ENCODE measurements around the gene HNRNPH1. TPM values are rescaled to one million over a fixed set of nuclear protein-coding genes. Genes with fewer than 3 reads are reported as not detected.

HNRNPH1 gene
- total and polyA plus RNA-seq, 12 donors = 114 to 227 (median 168) TPM

GRCh38 chr5:179577286-179577960 is 46.0 kb downstream of the HNRNPH1 start:
- H3K36me3 ChIP-seq = peaks cover 0 to 96% (median 22%) of the 10 kb centered on the region in 9 donors
- TF ChIP-seq CTCF (IDR thresholded peaks at IDR 0.05) = no peak
- intact Hi-C loops (cut with DNase I) = no loop called here
- H3K4me3 ChIP-seq = no peak overlapping the region
- ATAC-seq (no peak), DNase-seq (no peak)
- H3K4me1 ChIP-seq = peaks cover 0 to 9% (median 0%) of the 10 kb centered on the region in 9 donors
- 97% methylated on average over 42 of the region's 42 CpGs for WGBS, 2 donors
- no peaks in the 10 kb centered on the region for H3K9me3 ChIP-seq
- no peak overlapping the region for H3K27ac ChIP-seq
- no peaks in the 10 kb centered on the region for H3K27me3 ChIP-seq

GRCh38 chr5:179572386-179572785 is 51.1 kb downstream of the HNRNPH1 start:
- intact Hi-C loops (cut with DNase I) = no loop called here
- 87 to 89% methylated on average over 8 of the region's 8 CpGs for WGBS, 2 donors
- DNase-seq = no peak

GRCh38 chr5:179568721-179569120 is 54.8 kb downstream of the HNRNPH1 start:
- H3K9me3 ChIP-seq = no peaks in the 10 kb centered on the region
- ATAC-seq (peak in 6 of 8 donors; percentile 35 to 61 (median 45)), DNase-seq (no peak)
- H3K4me3 ChIP-seq = peak overlapping the region in 1 of 10 donors; percentile 14
- no peaks in the 10 kb centered on the region for H3K27me3 ChIP-seq
- peaks cover 0 to 21% (median 4%) of the 10 kb centered on the region in 9 donors for H3K4me1 ChIP-seq
- WGBS, 2 donors = 44 to 55% methylated on average over 7 of the region's 7 CpGs
- peaks cover 0 to 100% (median 48%) of the 10 kb centered on the region in 9 donors for H3K36me3 ChIP-seq
- intact Hi-C loops (cut with DNase I) = no loop called here
- peak overlapping the region in 7 of 10 donors; percentile 31 to 73 (median 49) for H3K27ac ChIP-seq
- TF ChIP-seq CTCF (IDR thresholded peaks at IDR 0.05) = no peak

More at GRCh38 chr5:179572386-179572785, 51.1 kb downstream of the HNRNPH1 start:
- no peaks in the 10 kb centered on the region for H3K9me3 ChIP-seq
- no peak for TF ChIP-seq CTCF (IDR thresholded peaks at IDR 0.05)
- no peak overlapping the region for H3K4me3 ChIP-seq
- H3K4me1 ChIP-seq = peaks cover 0 to 21% (median 4%) of the 10 kb centered on the region in 9 donors
- no peaks in the 10 kb centered on the region for H3K27me3 ChIP-seq
- peak in 1 of 8 donors; percentile 34 for ATAC-seq
- H3K36me3 ChIP-seq = peaks cover 0 to 100% (median 40%) of the 10 kb centered on the region in 9 donors
- H3K27ac ChIP-seq = peak overlapping the region in 2 of 10 donors; percentile 17 to 31

GRCh38 chr5:179564526-179564925 is 58.9 kb downstream of the HNRNPH1 start:
- WGBS, 2 donors = 69 to 83% methylated on average over 2 of the region's 2 CpGs
- intact Hi-C loops (cut with DNase I) = no loop called here

More at GRCh38 chr5:179564526-179564925, 58.9 kb downstream of the HNRNPH1 start:
- H3K27ac ChIP-seq = no peak overlapping the region
- ATAC-seq (no peak), DNase-seq (no peak)
- no peaks in the 10 kb centered on the region for H3K9me3 ChIP-seq
- peaks cover 0 to 90% (median 54%) of the 10 kb centered on the region in 9 donors for H3K36me3 ChIP-seq
- H3K4me3 ChIP-seq = no peak overlapping the region
- no peak for TF ChIP-seq CTCF (IDR thresholded peaks at IDR 0.05)
- peaks cover 4 to 26% (median 9%) of the 10 kb centered on the region in 9 donors for H3K4me1 ChIP-seq
- H3K27me3 ChIP-seq = no peaks in the 10 kb centered on the region

Other genes with a start within 250 kb of the HNRNPH1 start
- 10 to 100 TPM; 17.0 to 28.1 (median 20.8) TPM for gene RUFY1, start 73.1 kb downstream of the HNRNPH1 start, total RNA-seq
- 10 to 100 TPM; 21.5 to 38.3 TPM for gene RUFY1, start 73.1 kb downstream of the HNRNPH1 start, polyA plus RNA-seq
- gene CBY3, start 57.4 kb upstream of the HNRNPH1 start, total RNA-seq = not detected
- gene CBY3, start 57.4 kb upstream of the HNRNPH1 start, polyA plus RNA-seq = under 1 TPM in 1 of 2 donors, not detected in 1; 0.06 TPM
- 100 to 1,000 TPM; 372 to 659 (median 492) TPM for gene CANX, start 75.3 kb upstream of the HNRNPH1 start, total RNA-seq
- 100 to 1,000 TPM in 1 of 2 donors, 10 to 100 TPM in 1; 90.9 to 212 TPM for gene CANX, start 75.3 kb upstream of the HNRNPH1 start, polyA plus RNA-seq
- gene MAML1, start 109.2 kb upstream of the HNRNPH1 start, total RNA-seq = 10 to 100 TPM in 9 of 10 donors, 1 to 10 TPM in 1; 10.0 to 15.3 (median 12.5) TPM
- gene MAML1, start 109.2 kb upstream of the HNRNPH1 start, polyA plus RNA-seq = 1 to 10 TPM; 5.5 to 9.4 TPM
- gene LTC4S, start 170.3 kb upstream of the HNRNPH1 start, total RNA-seq = 10 to 100 TPM in 3 of 10 donors, 1 to 10 TPM in 7; 5.4 to 10.6 (median 7.9) TPM
- 10 to 100 TPM; 10.5 to 20.0 TPM for gene LTC4S, start 170.3 kb upstream of the HNRNPH1 start, polyA plus RNA-seq
- 100 to 1,000 TPM in 5 of 10 donors, 10 to 100 TPM in 5; 88.6 to 123 (median 102) TPM for gene MGAT4B, start 183.2 kb upstream of the HNRNPH1 start, total RNA-seq
- gene MGAT4B, start 183.2 kb upstream of the HNRNPH1 start, polyA plus RNA-seq = 10 to 100 TPM; 58.6 to 86.9 TPM
- 100 to 1,000 TPM; 341 to 466 (median 391) TPM for gene SQSTM1, start 197.2 kb upstream of the HNRNPH1 start, total RNA-seq
- gene SQSTM1, start 197.2 kb upstream of the HNRNPH1 start, polyA plus RNA-seq = 100 to 1,000 TPM; 131 to 210 TPM
- 10 to 100 TPM in 8 of 10 donors, 1 to 10 TPM in 2; 6.6 to 14.4 (median 12.7) TPM for gene MRNIP, start 235.1 kb upstream of the HNRNPH1 start, total RNA-seq
- gene MRNIP, start 235.1 kb upstream of the HNRNPH1 start, polyA plus RNA-seq = 10 to 100 TPM; 12.6 to 45.1 TPM